Upper lobe of left lung (tissue), 6 donors: ENCODE data around the gene PPEF2. TPM values are rescaled to one million over a fixed set of nuclear protein-coding genes. Genes with fewer than 3 reads are reported as not detected.

Experiments used
- ATAC-seq, 2 donors: fragments of 200-7000 bp; cut with Tn5 transposase; one replicate each; pipeline ENCODE4 v1.9.1; 2022; ENCODE audit warnings: mild to moderate bottlenecking in 2 of 2, moderate library complexity in 2 of 2; ENCODE audit not compliant: low FRiP score in 2 of 2
- DNase-seq, 2 donors: peaks; one replicate each; pipeline ENCODE4 v3.0.0-alpha.2; 2019 to 2020
- H3K27ac ChIP-seq, 4 donors: fragments of 200-600 bp; sonication (generic); one replicate each; pipeline ENCODE4 v1.5.1; 2016 to 2019
- H3K27me3 ChIP-seq, 4 donors: fragments of 200-600 bp; sonication (generic); one replicate each; pipeline ENCODE4 v1.5.1; 2017 to 2019
- H3K36me3 ChIP-seq, 4 donors: fragments of 200-600 bp; sonication (generic); one replicate each; pipeline ENCODE4 v1.5.1; 2016 to 2019
- H3K4me1 ChIP-seq, 4 donors: fragments of 200-600 bp; sonication (generic); one replicate each; pipeline ENCODE4 v1.5.1; 2018 to 2019
- H3K4me3 ChIP-seq, 4 donors: fragments of 200-600 bp; sonication (generic); one replicate each; pipeline ENCODE4 v1.5.1; 2017 to 2019; ENCODE audit warnings: mild to moderate bottlenecking in 2 of 4, moderate library complexity in 1 of 4
- H3K9me3 ChIP-seq, 4 donors: fragments of 200-600 bp; sonication (generic); one replicate each; pipeline ENCODE4 v1.5.1; 2018 to 2019
- EP300 ChIP-seq, 4 donors: sonication (generic); formaldehyde crosslinking; IDR thresholded peaks; one replicate each; pipeline ENCODE4 v1.5.1; 2017; ENCODE audit warnings: antibody characterized with exemption in 4 of 4, control low read depth in 2 of 4
- POLR2A ChIP-seq, 4 donors: fragments of 450-650 bp; IDR thresholded peaks; one replicate each; pipeline ENCODE4 v1.5.1; 2016 to 2017; ENCODE audit warnings: antibody characterized with exemption in 4 of 4, mild to moderate bottlenecking in 2 of 4
- POLR2AphosphoS5 ChIP-seq, 2 donors: sonication (generic); formaldehyde crosslinking; IDR thresholded peaks; one replicate each; pipeline ENCODE4 v1.5.1; 2017; ENCODE audit warnings: antibody characterized with exemption in 2 of 2
- WGBS, 2 donors: methylation state at CpG; one replicate each; pipeline ENCODE4 v1.1.5; 2017 to 2018; 5-methylcytosine and 5-hydroxymethylcytosine counted together
- total RNA-seq, 6 donors: library from RNA; depleted of rRNA in 4 of 6; stranded (reverse); fragments of >200 nt in 4 of 6; gene quantifications; one replicate each; pipeline versions ENCODE4 v1.1.0 to v1.2.1, GENCODE V29; 2016 to 2021
- TF ChIP-seq, protein P1 (sequence below), 6 experiments: fragments of 450-650 bp in 4 of 6; fragments of 200-600 bp in 2 of 6; sonication (generic) in 2 of 6; IDR thresholded peaks; one replicate each; pipeline ENCODE4 v1.5.1; 2016 to 2019; ENCODE audit warnings: antibody characterized with exemption in 6 of 6
- donor health status: DM: no; HTN: no; CAD: no; lungs with moderate emphysema.
- donor health status: DM: no; HTN: yes; CAD: no; lungs with severe emphysema.

The PPEF2 gene
- total RNA-seq, 6 donors from 2014 or later: not detected

- Histone ChIP-seq H3K36me3 (no peaks in the 10 kb centered on the region), H3K4me3 (no peak overlapping the region), H3K4me1 (no peaks in the 10 kb centered on the region), H3K27ac (no peak overlapping the region), H3K27me3 (no peaks in the 10 kb centered on the region), H3K9me3 (no peaks in the 10 kb centered on the region)
- DNase-seq: peak in 1 of 2 donors; percentile 33
- 80 to 89% methylated on average over 2 of the region's 2 CpGs for WGBS, 2 donors
- TF ChIP-seq EP300 (IDR thresholded peaks at IDR 0.05): no peak
- TF ChIP-seq, protein P1, sequence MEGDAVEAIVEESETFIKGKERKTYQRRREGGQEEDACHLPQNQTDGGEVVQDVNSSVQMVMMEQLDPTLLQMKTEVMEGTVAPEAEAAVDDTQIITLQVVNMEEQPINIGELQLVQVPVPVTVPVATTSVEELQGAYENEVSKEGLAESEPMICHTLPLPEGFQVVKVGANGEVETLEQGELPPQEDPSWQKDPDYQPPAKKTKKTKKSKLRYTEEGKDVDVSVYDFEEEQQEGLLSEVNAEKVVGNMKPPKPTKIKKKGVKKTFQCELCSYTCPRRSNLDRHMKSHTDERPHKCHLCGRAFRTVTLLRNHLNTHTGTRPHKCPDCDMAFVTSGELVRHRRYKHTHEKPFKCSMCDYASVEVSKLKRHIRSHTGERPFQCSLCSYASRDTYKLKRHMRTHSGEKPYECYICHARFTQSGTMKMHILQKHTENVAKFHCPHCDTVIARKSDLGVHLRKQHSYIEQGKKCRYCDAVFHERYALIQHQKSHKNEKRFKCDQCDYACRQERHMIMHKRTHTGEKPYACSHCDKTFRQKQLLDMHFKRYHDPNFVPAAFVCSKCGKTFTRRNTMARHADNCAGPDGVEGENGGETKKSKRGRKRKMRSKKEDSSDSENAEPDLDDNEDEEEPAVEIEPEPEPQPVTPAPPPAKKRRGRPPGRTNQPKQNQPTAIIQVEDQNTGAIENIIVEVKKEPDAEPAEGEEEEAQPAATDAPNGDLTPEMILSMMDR (IDR thresholded peaks at IDR 0.05): no peak
- no peak for TF ChIP-seq POLR2A (IDR thresholded peaks at IDR 0.05)
- no peak for TF ChIP-seq POLR2AphosphoS5 (IDR thresholded peaks at IDR 0.05)
- ATAC-seq: peak in 1 of 2 donors; percentile 67
These were observed 70.3 kb downstream of the PPEF2 start for GRCh38 chr4:75831856-75832405.

- no peaks in the 10 kb centered on the region for H3K4me1 ChIP-seq
- no peak for TF ChIP-seq POLR2A (IDR thresholded peaks at IDR 0.05)
- TF ChIP-seq POLR2AphosphoS5 (IDR thresholded peaks at IDR 0.05): no peak
- no peak for TF ChIP-seq EP300 (IDR thresholded peaks at IDR 0.05)
- TF ChIP-seq, protein P1 (IDR thresholded peaks at IDR 0.05): no peak
These were observed 71.3 kb downstream of the PPEF2 start for GRCh38 chr4:75830906-75831305.

GRCh38 chr4:75823812-75824211, 78.4 kb downstream of the PPEF2 start:
- DNase-seq: no peak
- Histone ChIP-seq H3K9me3 (no peaks in the 10 kb centered on the region), H3K4me3 (no peak overlapping the region), H3K27ac (no peak overlapping the region), H3K4me1 (no peaks in the 10 kb centered on the region), H3K36me3 (no peaks in the 10 kb centered on the region), H3K27me3 (no peaks in the 10 kb centered on the region)
- 39 to 40% methylated on average over 2 of the region's 2 CpGs for WGBS, 2 donors
- TF ChIP-seq EP300 (IDR thresholded peaks at IDR 0.05): no peak
- ATAC-seq: no peak

More at GRCh38 chr4:75830906-75831305, 71.3 kb downstream of the PPEF2 start:
- no peaks in the 10 kb centered on the region for H3K9me3 ChIP-seq
- H3K36me3 ChIP-seq: no peaks in the 10 kb centered on the region
- no peaks in the 10 kb centered on the region for H3K27me3 ChIP-seq
- WGBS, 2 donors: 61 to 67% methylated on average over 1 of the region's 1 CpG
- H3K4me3 ChIP-seq: no peak overlapping the region
- no peak for DNase-seq
- ATAC-seq: no peak
- H3K27ac ChIP-seq: no peak overlapping the region

DNA sequence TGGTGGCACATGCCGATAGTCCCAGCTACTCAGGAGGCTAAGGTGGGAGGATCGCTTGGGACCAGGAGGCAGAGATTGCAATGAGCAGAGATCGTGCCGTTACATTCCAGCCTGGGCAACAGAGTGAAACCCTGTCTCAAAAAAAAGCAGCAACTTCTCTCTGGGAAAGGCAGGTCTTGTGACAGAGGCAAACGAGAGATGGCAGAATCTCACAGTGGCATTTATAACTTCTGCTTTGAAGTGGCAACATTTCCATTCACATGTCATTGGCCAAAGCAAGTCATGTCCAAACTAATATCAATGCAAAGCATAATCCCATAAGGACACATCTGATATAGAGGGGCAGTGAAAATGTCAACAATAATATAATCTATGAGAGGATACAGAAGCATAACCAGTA, 79.8 kb downstream of the PPEF2 start:
- Histone ChIP-seq H3K4me1 (no peaks in the 10 kb centered on the region), H3K36me3 (no peaks in the 10 kb centered on the region), H3K9me3 (no peaks in the 10 kb centered on the region), H3K4me3 (no peak overlapping the region), H3K27me3 (no peaks in the 10 kb centered on the region), H3K27ac (no peak overlapping the region)
- TF ChIP-seq POLR2AphosphoS5 (IDR thresholded peaks at IDR 0.05): no peak
- no peak for TF ChIP-seq POLR2A (IDR thresholded peaks at IDR 0.05)
- TF ChIP-seq EP300 (IDR thresholded peaks at IDR 0.05): no peak
- TF ChIP-seq, protein P1 (IDR thresholded peaks at IDR 0.05): no peak
- DNase-seq (no peak), ATAC-seq (no peak)
- 85 to 90% methylated on average over 5 of the region's 5 CpGs for WGBS, 2 donors

DNA sequence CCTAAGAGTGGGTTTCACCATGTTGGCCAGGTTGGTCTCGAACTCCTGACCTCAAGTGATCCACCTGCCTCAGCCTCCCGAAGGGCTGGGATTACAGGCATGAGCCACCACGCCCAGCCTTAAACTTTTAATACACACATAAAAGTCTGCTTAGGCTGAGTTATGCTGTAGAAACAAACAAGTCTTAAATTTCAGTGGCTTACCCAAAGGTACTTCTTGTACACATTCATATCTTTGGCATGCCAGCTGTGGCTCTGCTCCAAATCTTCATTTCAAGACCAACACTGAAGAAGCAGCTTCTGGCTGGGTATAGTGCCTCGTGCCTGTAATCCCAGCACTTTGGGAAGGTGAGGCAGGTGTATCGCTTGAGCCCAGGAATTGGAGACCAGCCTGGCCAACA, 80.3 kb downstream of the PPEF2 start:
- DNase-seq: no peak
- Histone ChIP-seq H3K4me1 (no peaks in the 10 kb centered on the region), H3K9me3 (no peaks in the 10 kb centered on the region), H3K36me3 (no peaks in the 10 kb centered on the region), H3K4me3 (no peak overlapping the region), H3K27ac (no peak overlapping the region), H3K27me3 (no peaks in the 10 kb centered on the region)
- WGBS, 2 donors: 62 to 87% methylated on average over 2 to 5 of the region's 5 CpGs
- TF ChIP-seq POLR2AphosphoS5 (IDR thresholded peaks at IDR 0.05) (no peak), EP300 (IDR thresholded peaks at IDR 0.05) (no peak), POLR2A (IDR thresholded peaks at IDR 0.05) (no peak)
- TF ChIP-seq, protein P1 (IDR thresholded peaks at IDR 0.05): no peak
- no peak for ATAC-seq
